ENCODE results near the gene ZNF705A. TPM values are rescaled to one million over a fixed set of nuclear protein-coding genes. Genes with fewer than 3 reads are reported as not detected.
"Not testable (repeated sequence)": the region's sequence is repeated elsewhere in the genome, so short reads cannot be mapped to it uniquely, and the experiment has no call there.

Gene ZNF705A
- total RNA-seq, 1 donor from 2014 or later: not detected

- H3K27ac ChIP-seq: no peak overlapping the region
- no peak for TF ChIP-seq POLR2A (IDR thresholded peaks at IDR 0.05)
- intact Hi-C loops (cut with DNase I): no loop called here
- H3K4me3 ChIP-seq: no peak overlapping the region
- H3K9me3 ChIP-seq: no peaks in the 10 kb centered on the region
- no peaks in the 10 kb centered on the region for H3K36me3 ChIP-seq
- no peak for DNase-seq (ENCODE audit: extremely low spot score in 2 of 2)
- no peaks in the 10 kb centered on the region for H3K27me3 ChIP-seq
- H3K4me1 ChIP-seq: no peaks in the 10 kb centered on the region
Observed at GRCh38 chr12:8127138-8127537, 29.7 kb upstream of the ZNF705A start.

GRCh38 chr12:8133636-8134397, 23.0 kb upstream of the ZNF705A start:
- H3K27me3 ChIP-seq; H3K9me3 ChIP-seq; H3K36me3 ChIP-seq; DNase-seq (ENCODE audit: extremely low spot score in 2 of 2); intact Hi-C loops (cut with DNase I); H3K27ac ChIP-seq; H3K4me1 ChIP-seq; H3K4me3 ChIP-seq: not testable (repeated sequence)

- H3K36me3 ChIP-seq; intact Hi-C loops (cut with DNase I); DNase-seq (ENCODE audit: extremely low spot score in 2 of 2); H3K27ac ChIP-seq; H3K4me1 ChIP-seq; H3K9me3 ChIP-seq; H3K4me3 ChIP-seq; H3K27me3 ChIP-seq: not testable (repeated sequence)
Observed at GRCh38 chr12:8134398-8134930, 22.4 kb upstream of the ZNF705A start.

GRCh38 chr12:8141647-8142046, 15.2 kb upstream of the ZNF705A start:
- intact Hi-C loops (cut with DNase I); H3K27me3 ChIP-seq; H3K36me3 ChIP-seq; H3K4me3 ChIP-seq; DNase-seq (ENCODE audit: extremely low spot score in 2 of 2); H3K9me3 ChIP-seq; H3K27ac ChIP-seq; H3K4me1 ChIP-seq: not testable (repeated sequence)

- TF ChIP-seq POLR2AphosphoS5 (IDR thresholded peaks at IDR 0.05; ENCODE audit: insufficient read depth in 1 of 2, low read depth in 1 of 2) (no peak), CTCF (IDR thresholded peaks at IDR 0.05) (no peak), POLR2A (IDR thresholded peaks at IDR 0.05) (no peak)
- no peak overlapping the region for H3K27ac ChIP-seq
- no peak for DNase-seq (ENCODE audit: extremely low spot score in 2 of 2)
- H3K4me3 ChIP-seq: no peak overlapping the region
- no peaks in the 10 kb centered on the region for H3K27me3 ChIP-seq
- no peaks in the 10 kb centered on the region for H3K36me3 ChIP-seq
- intact Hi-C loops (cut with DNase I): no loop called here
- no peaks in the 10 kb centered on the region for H3K4me1 ChIP-seq
- H3K9me3 ChIP-seq: no peaks in the 10 kb centered on the region
Observed at GRCh38 chr12:8143261-8143660, 13.6 kb upstream of the ZNF705A start.

- no peak for TF ChIP-seq CTCF (IDR thresholded peaks at IDR 0.05)
- TF ChIP-seq POLR2AphosphoS5 (IDR thresholded peaks at IDR 0.05; ENCODE audit: insufficient read depth in 1 of 2, low read depth in 1 of 2): peak in 1 of 2 donors; percentile 41
- TF ChIP-seq POLR2A (IDR thresholded peaks at IDR 0.05): no peak
- Histone ChIP-seq H3K36me3 (no peaks in the 10 kb centered on the region), H3K4me3 (peak overlapping the region; percentile 25 to 33), H3K4me1 (no peaks in the 10 kb centered on the region), H3K27me3 (no peaks in the 10 kb centered on the region), H3K9me3 (no peaks in the 10 kb centered on the region), H3K27ac (peak overlapping the region; percentile 36)
- intact Hi-C loops (cut with DNase I): no loop called here
- no peak for DNase-seq (ENCODE audit: extremely low spot score in 2 of 2)
Observed at GRCh38 chr12:8145754-8146441, 10.9 kb upstream of the ZNF705A start.

- TF ChIP-seq POLR2A (IDR thresholded peaks at IDR 0.05) (no peak), CTCF (IDR thresholded peaks at IDR 0.05) (no peak), POLR2AphosphoS5 (IDR thresholded peaks at IDR 0.05; ENCODE audit: insufficient read depth in 1 of 2, low read depth in 1 of 2) (no peak)
- Histone ChIP-seq H3K4me1 (no peaks in the 10 kb centered on the region), H3K9me3 (no peaks in the 10 kb centered on the region), H3K27ac (peak overlapping the region; percentile 36), H3K27me3 (no peaks in the 10 kb centered on the region), H3K4me3 (peak overlapping the region; percentile 25 to 33), H3K36me3 (no peaks in the 10 kb centered on the region)
- no peak for DNase-seq (ENCODE audit: extremely low spot score in 2 of 2)
- intact Hi-C loops (cut with DNase I): no loop called here
Observed at GRCh38 chr12:8146442-8146771, 10.4 kb upstream of the ZNF705A start.
